HG03135 (cell line): ENCODE results near the gene GJA8.
"Not testable (repeated sequence)": the region's sequence is repeated elsewhere in the genome, so short reads cannot be mapped to it uniquely, and the experiment has no call there.

ENCODE experiments used
- ATAC-seq: cut with Tn5 transposase; IDR thresholded peaks from one replicate; pipeline ENCODE4 v1.9.1; 2021; ENCODE audit warnings: mild to moderate bottlenecking, moderate library complexity; ENCODE audit not compliant: unreplicated experiment

GJA8 gene

GRCh38 chr1:147902253-147902845, at the start of gene GJA8:
Gene GJA8 (plus strand): TSS chr1:147902795. CDS start chr1:147907956, 5,161 bp downstream.
- ATAC-seq, result no peak

GRCh38 chr1:147853391-147853790, 49.2 kb upstream of the GJA8 start:
- no peak for ATAC-seq

GRCh38 chr1:147854989-147855388, 47.6 kb upstream of the GJA8 start:
- ATAC-seq, result not testable (repeated sequence)

- not testable (repeated sequence) for ATAC-seq
These were observed 46.6 kb upstream of the GJA8 start for GRCh38 chr1:147855996-147856395.

GRCh38 chr1:147867204-147867603, 35.4 kb upstream of the GJA8 start:
- ATAC-seq, result not testable (repeated sequence)

- no peak for ATAC-seq
These were observed 24.6 kb upstream of the GJA8 start for GRCh38 chr1:147878022-147878421.

GRCh38 chr1:147879911-147880310, 22.7 kb upstream of the GJA8 start:
- no peak for ATAC-seq

GRCh38 chr1:147882535-147882934, 20.1 kb upstream of the GJA8 start:
- ATAC-seq, result no peak

GRCh38 chr1:147890177-147890790, 12.3 kb upstream of the GJA8 start:
- no peak for ATAC-seq

- ATAC-seq, result no peak
These were observed 11.5 kb upstream of the GJA8 start for GRCh38 chr1:147891088-147891487.

GRCh38 chr1:147892216-147892615, 10.4 kb upstream of the GJA8 start:
- ATAC-seq, result no peak

- no peak for ATAC-seq
These were observed 9.8 kb upstream of the GJA8 start for GRCh38 chr1:147892731-147893214.

GRCh38 chr1:147895123-147895522, 7.5 kb upstream of the GJA8 start:
- ATAC-seq, result no peak

- ATAC-seq, result no peak
These were observed 5.4 kb upstream of the GJA8 start for GRCh38 chr1:147897029-147897752.

- no peak for ATAC-seq
These were observed 4.8 kb upstream of the GJA8 start for GRCh38 chr1:147897789-147898188.

GRCh38 chr1:147904726-147905125, 2.1 kb downstream of the GJA8 start:
- ATAC-seq, result no peak

- ATAC-seq, result no peak
These were observed 5.4 kb downstream of the GJA8 start for GRCh38 chr1:147907786-147908509.

GRCh38 chr1:147912553-147912952, 10.0 kb downstream of the GJA8 start:
- ATAC-seq, result no peak

GRCh38 chr1:147913362-147913942, 10.9 kb downstream of the GJA8 start:
- ATAC-seq, result no peak

GRCh38 chr1:147919896-147920295, 17.3 kb downstream of the GJA8 start:
- ATAC-seq, result no peak

- no peak for ATAC-seq
These were observed 22.2 kb downstream of the GJA8 start for GRCh38 chr1:147924813-147925212.
